Chondrocyte (in vitro differentiated cells): ENCODE measurements around the gene MAMLD1. TPM values are rescaled to one million over a fixed set of nuclear protein-coding genes. Genes with fewer than 3 reads are reported as not detected.

Experiments
- DNase-seq: peaks from one replicate; pipeline ENCODE4 v3.0.0; 2021; ENCODE audit warnings: mixed read lengths, low spot score
- H3K27ac Mint-ChIP-seq: one replicate; pipeline ENCODE4 v1.8.0; 2021; ENCODE audit warnings: mild to moderate bottlenecking, moderate library complexity, mixed read lengths; ENCODE audit not compliant: unreplicated experiment
- H3K27me3 Mint-ChIP-seq: 2 replicates; pipeline ENCODE4 v1.8.0; 2021; ENCODE audit warnings: low read depth, mixed read lengths
- H3K36me3 Mint-ChIP-seq: 2 replicates; pipeline ENCODE4 v1.8.0; 2021; ENCODE audit warnings: low read depth, mixed read lengths
- H3K4me1 Mint-ChIP-seq: 2 replicates; pipeline ENCODE4 v1.8.0; 2021; ENCODE audit warnings: low read depth, mild to moderate bottlenecking, mixed read lengths
- H3K4me3 Mint-ChIP-seq: one replicate; pipeline ENCODE4 v1.8.0; 2021; ENCODE audit warnings: mild to moderate bottlenecking, moderate library complexity, mixed read lengths; ENCODE audit not compliant: unreplicated experiment
- H3K9me3 Mint-ChIP-seq: 2 replicates; pipeline ENCODE4 v1.8.0; 2021; ENCODE audit warnings: low read depth, mixed read lengths
- total RNA-seq: library from RNA; stranded (reverse); gene quantifications from 3 replicates; pipeline ENCODE4 v1.2.1, GENCODE V29; 2021
- TF ChIP-seq, protein P1 (sequence below): fragments of 200-600 bp; sonication (generic); IDR thresholded peaks from 2 replicates; pipeline ENCODE4 v1.5.0; 2021; ENCODE audit warnings: antibody characterized with exemption, mild to moderate bottlenecking, moderate library complexity

Gene MAMLD1
- total RNA-seq, 1 donor from 2014 or later: 8.8 TPM

DNA sequence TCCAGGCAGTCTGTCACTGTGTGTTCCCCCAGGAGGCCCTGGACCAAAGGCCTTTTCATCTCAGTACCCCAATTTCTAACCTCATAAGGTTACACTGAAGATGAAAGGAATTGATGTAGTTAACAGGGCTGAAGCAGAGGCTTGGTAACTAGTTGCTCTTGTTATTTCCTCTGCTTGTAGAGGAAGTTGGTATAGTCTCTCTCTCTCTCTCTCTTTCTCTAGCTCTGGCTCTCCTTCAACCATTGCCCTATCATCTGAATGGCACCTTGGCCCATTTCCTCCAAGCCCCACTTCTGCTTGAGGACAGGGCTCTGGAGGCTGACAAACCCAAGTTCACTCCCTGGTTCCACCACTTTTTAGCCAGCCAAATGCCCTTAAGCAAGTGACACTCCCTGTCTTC, 96.1 kb downstream of the MAMLD1 start:
- Mint-ChIP-seq H3K27ac (no peak overlapping the region), H3K4me1 (peaks cover 3% of the 10 kb centered on the region), H3K36me3 (no peaks in the 10 kb centered on the region), H3K27me3 (no peaks in the 10 kb centered on the region), H3K4me3 (no peak overlapping the region), H3K9me3 (peaks cover 11% of the 10 kb centered on the region)
- DNase-seq: no peak
- TF ChIP-seq, protein P1, sequence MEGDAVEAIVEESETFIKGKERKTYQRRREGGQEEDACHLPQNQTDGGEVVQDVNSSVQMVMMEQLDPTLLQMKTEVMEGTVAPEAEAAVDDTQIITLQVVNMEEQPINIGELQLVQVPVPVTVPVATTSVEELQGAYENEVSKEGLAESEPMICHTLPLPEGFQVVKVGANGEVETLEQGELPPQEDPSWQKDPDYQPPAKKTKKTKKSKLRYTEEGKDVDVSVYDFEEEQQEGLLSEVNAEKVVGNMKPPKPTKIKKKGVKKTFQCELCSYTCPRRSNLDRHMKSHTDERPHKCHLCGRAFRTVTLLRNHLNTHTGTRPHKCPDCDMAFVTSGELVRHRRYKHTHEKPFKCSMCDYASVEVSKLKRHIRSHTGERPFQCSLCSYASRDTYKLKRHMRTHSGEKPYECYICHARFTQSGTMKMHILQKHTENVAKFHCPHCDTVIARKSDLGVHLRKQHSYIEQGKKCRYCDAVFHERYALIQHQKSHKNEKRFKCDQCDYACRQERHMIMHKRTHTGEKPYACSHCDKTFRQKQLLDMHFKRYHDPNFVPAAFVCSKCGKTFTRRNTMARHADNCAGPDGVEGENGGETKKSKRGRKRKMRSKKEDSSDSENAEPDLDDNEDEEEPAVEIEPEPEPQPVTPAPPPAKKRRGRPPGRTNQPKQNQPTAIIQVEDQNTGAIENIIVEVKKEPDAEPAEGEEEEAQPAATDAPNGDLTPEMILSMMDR: no peak

DNA sequence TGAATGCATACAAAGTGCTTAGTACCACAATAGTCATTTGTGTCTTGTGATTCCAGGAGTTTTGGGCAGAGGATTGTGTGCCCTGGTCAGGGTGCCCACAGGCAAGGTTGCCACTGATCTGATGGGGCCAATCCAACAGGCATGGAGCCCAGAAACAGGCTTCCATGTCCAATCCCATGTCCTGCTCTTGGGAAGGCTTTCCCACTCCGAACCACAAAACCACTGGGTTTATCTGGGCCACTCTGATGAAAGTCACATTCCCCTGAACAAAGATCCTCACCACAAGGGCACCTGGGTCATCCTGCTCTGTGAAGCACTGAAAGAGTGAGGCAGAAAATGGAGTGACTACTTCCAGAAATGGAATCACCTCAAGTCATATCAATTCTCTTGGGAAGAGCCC, 96.9 kb downstream of the MAMLD1 start:
- H3K4me3 Mint-ChIP-seq: no peak overlapping the region
- H3K27me3 Mint-ChIP-seq: no peaks in the 10 kb centered on the region
- TF ChIP-seq, protein P1: no peak
- peaks cover 14% of the 10 kb centered on the region for H3K9me3 Mint-ChIP-seq
- no peak for DNase-seq
- H3K27ac Mint-ChIP-seq: no peak overlapping the region
- peaks cover 3% of the 10 kb centered on the region for H3K4me1 Mint-ChIP-seq
- H3K36me3 Mint-ChIP-seq: no peaks in the 10 kb centered on the region

DNA sequence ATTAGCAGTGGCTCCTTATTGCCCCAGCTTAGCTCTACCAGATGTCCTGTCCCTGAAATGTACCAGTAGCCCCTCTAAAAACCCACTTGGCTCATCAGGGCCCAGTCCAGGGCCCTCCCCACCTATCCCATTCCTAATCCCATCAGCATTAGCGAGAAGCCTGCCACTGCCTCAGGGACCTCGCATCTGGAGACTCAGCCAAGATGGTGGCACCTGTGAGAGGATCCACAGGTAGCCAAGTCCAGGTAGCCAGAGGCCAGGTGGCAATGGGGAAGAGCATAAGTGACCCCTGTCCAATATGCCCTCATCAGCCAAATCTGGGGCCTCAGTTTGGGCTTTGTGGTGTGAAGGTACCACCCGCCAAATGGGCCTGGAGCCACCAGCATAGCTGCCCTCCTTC, 97.7 kb downstream of the MAMLD1 start:
- Mint-ChIP-seq H3K4me1 (no peaks in the 10 kb centered on the region), H3K36me3 (no peaks in the 10 kb centered on the region), H3K27me3 (no peaks in the 10 kb centered on the region), H3K4me3 (no peak overlapping the region), H3K27ac (no peak overlapping the region), H3K9me3 (peaks cover 12% of the 10 kb centered on the region)
- DNase-seq: no peak
- TF ChIP-seq, protein P1: no peak

DNA sequence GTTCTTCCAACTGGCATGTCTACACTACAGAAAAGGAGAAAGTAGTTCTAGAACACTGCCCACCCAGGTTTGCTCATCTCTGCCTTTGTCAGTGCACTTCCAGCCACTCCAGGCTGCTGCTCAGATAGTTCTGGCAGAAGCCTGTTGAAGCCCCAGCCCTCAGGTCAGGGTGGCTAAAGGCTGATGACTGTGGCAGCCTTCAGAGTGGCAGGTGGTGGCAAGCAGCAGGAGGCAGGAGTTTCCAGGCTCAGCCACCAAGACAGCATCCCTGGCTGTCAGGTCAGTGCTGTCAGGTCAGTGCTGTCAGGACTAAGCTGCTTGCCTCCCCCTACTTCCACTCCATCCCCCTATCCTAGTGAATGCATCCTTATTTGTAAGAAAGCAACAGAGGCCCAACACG, 100.4 kb downstream of the MAMLD1 start:
- no peaks in the 10 kb centered on the region for H3K36me3 Mint-ChIP-seq
- no peak overlapping the region for H3K27ac Mint-ChIP-seq
- H3K4me1 Mint-ChIP-seq: no peaks in the 10 kb centered on the region
- H3K27me3 Mint-ChIP-seq: no peaks in the 10 kb centered on the region
- no peak for DNase-seq
- H3K4me3 Mint-ChIP-seq: no peak overlapping the region
- TF ChIP-seq, protein P1: no peak
- peaks cover 11% of the 10 kb centered on the region for H3K9me3 Mint-ChIP-seq

DNA sequence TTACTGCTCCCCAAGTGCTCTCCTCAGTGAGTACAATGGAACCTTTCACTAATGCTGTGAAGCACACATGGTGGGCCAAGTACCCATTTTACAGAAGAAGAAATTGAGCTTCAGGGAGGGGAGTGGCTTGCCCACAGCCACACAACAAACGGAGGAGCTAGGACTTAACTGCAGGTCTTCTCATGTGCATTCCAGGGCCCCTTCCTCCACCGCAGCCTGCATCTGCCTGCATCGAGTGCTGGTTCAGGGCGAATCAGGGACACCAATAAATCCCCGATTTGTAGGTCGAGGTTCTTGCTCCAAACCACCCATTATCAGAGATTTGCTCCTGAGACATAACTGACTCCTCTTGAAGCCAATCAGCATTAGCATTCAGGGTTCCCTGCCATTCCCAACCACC, 100.9 kb downstream of the MAMLD1 start:
- Mint-ChIP-seq H3K4me3 (no peak overlapping the region), H3K36me3 (no peaks in the 10 kb centered on the region), H3K27ac (no peak overlapping the region), H3K9me3 (peaks cover 11% of the 10 kb centered on the region), H3K27me3 (no peaks in the 10 kb centered on the region), H3K4me1 (peaks cover 3% of the 10 kb centered on the region)
- no peak for DNase-seq
- TF ChIP-seq, protein P1: no peak
